ENCODE data around the gene ADGRF1.

ADGRF1 gene

GRCh38 chr6:46973029-46973428 lies 69.1 kb downstream of the ADGRF1 start:
- Histone ChIP-seq H3K27ac (ENCODE audit: low read length) (no peak overlapping the region), H3K36me3 (ENCODE audit: control insufficient read depth in 1 of 2, insufficient read depth in 2 of 2, low read length in 2 of 2) (no peaks in the 10 kb centered on the region), H3K9me3 (ENCODE audit: control insufficient read depth in 1 of 2, low read length in 2 of 2) (no peaks in the 10 kb centered on the region), H3K4me1 (ENCODE audit: control insufficient read depth in 1 of 2, insufficient read depth in 2 of 2, low read length in 2 of 2) (no peaks in the 10 kb centered on the region), H3K27me3 (ENCODE audit: low read depth, low read length) (no peaks in the 10 kb centered on the region), H3K4me3 (ENCODE audit: low read depth in 1 of 2, low read length in 2 of 2) (no peak overlapping the region)

- H3K27me3 ChIP-seq (ENCODE audit: low read depth, low read length) = no peaks in the 10 kb centered on the region
- no peaks in the 10 kb centered on the region for H3K36me3 ChIP-seq (ENCODE audit: control insufficient read depth in 1 of 2, insufficient read depth in 2 of 2, low read length in 2 of 2)
- no peak overlapping the region for H3K4me3 ChIP-seq (ENCODE audit: low read depth in 1 of 2, low read length in 2 of 2)
- no peaks in the 10 kb centered on the region for H3K4me1 ChIP-seq (ENCODE audit: control insufficient read depth in 1 of 2, insufficient read depth in 2 of 2, low read length in 2 of 2)
- no peaks in the 10 kb centered on the region for H3K9me3 ChIP-seq (ENCODE audit: control insufficient read depth in 1 of 2, low read length in 2 of 2)
- H3K27ac ChIP-seq (ENCODE audit: low read length) = no peak overlapping the region
Measured at GRCh38 chr6:46972531-46972930, 69.6 kb downstream of the ADGRF1 start.

GRCh38 chr6:46969206-46969605 lies 72.9 kb downstream of the ADGRF1 start:
- Histone ChIP-seq H3K9me3 (ENCODE audit: control insufficient read depth in 1 of 2, low read length in 2 of 2) (no peaks in the 10 kb centered on the region), H3K27ac (ENCODE audit: low read length) (no peak overlapping the region), H3K36me3 (ENCODE audit: control insufficient read depth in 1 of 2, insufficient read depth in 2 of 2, low read length in 2 of 2) (no peaks in the 10 kb centered on the region), H3K4me3 (ENCODE audit: low read depth in 1 of 2, low read length in 2 of 2) (no peak overlapping the region), H3K27me3 (ENCODE audit: low read depth, low read length) (no peaks in the 10 kb centered on the region), H3K4me1 (ENCODE audit: control insufficient read depth in 1 of 2, insufficient read depth in 2 of 2, low read length in 2 of 2) (no peaks in the 10 kb centered on the region)

DNA sequence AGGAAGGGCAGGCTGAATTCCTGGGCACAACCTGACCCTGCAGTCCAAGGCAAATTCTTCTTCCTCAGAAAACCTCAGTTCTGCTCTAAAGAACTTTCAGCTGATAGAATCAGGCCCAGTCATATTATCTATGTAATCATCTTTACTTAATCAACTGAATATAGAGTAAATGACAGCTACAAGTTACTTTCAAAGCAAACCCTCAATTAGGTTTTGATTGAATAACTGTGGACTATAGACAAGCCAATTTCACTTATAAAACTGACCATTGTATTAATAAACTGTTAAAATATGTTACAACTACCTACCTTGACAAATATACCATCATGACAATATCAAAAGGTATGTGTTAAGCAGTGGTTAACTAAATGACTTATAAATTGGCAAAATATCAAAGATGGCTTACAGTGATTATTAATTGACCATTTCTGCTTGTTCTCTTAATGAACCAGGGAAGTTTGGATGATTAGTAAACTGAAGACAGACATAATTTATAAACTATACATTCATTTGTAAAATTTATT lies 74.2 kb downstream of the ADGRF1 start:
- Histone ChIP-seq H3K4me3 (ENCODE audit: low read depth in 1 of 2, low read length in 2 of 2) (no peak overlapping the region), H3K9me3 (ENCODE audit: control insufficient read depth in 1 of 2, low read length in 2 of 2) (no peaks in the 10 kb centered on the region), H3K4me1 (ENCODE audit: control insufficient read depth in 1 of 2, insufficient read depth in 2 of 2, low read length in 2 of 2) (no peaks in the 10 kb centered on the region)

GRCh38 chr6:46964716-46965519 lies 77.2 kb downstream of the ADGRF1 start:
- no peak overlapping the region for H3K4me3 ChIP-seq (ENCODE audit: low read depth in 1 of 2, low read length in 2 of 2)
- no peaks in the 10 kb centered on the region for H3K36me3 ChIP-seq (ENCODE audit: control insufficient read depth in 1 of 2, insufficient read depth in 2 of 2, low read length in 2 of 2)
- H3K4me1 ChIP-seq (ENCODE audit: control insufficient read depth in 1 of 2, insufficient read depth in 2 of 2, low read length in 2 of 2) = no peaks in the 10 kb centered on the region
- H3K9me3 ChIP-seq (ENCODE audit: control insufficient read depth in 1 of 2, low read length in 2 of 2) = no peaks in the 10 kb centered on the region
- no peaks in the 10 kb centered on the region for H3K27me3 ChIP-seq (ENCODE audit: low read depth, low read length)
- H3K27ac ChIP-seq (ENCODE audit: low read length) = no peak overlapping the region

More for the DNA sequence above, 74.2 kb downstream of the ADGRF1 start:
- Histone ChIP-seq H3K27me3 (ENCODE audit: low read depth, low read length) (no peaks in the 10 kb centered on the region), H3K36me3 (ENCODE audit: control insufficient read depth in 1 of 2, insufficient read depth in 2 of 2, low read length in 2 of 2) (no peaks in the 10 kb centered on the region), H3K27ac (ENCODE audit: low read length) (no peak overlapping the region)

- Histone ChIP-seq H3K27ac (ENCODE audit: low read length) (no peak overlapping the region), H3K9me3 (ENCODE audit: control insufficient read depth in 1 of 2, low read length in 2 of 2) (no peaks in the 10 kb centered on the region)
Measured at GRCh38 chr6:46963626-46964025, 78.5 kb downstream of the ADGRF1 start.

GRCh38 chr6:46963039-46963438 lies 79.1 kb downstream of the ADGRF1 start:
- no peaks in the 10 kb centered on the region for H3K9me3 ChIP-seq (ENCODE audit: control insufficient read depth in 1 of 2, low read length in 2 of 2)
- H3K27ac ChIP-seq (ENCODE audit: low read length) = no peak overlapping the region
- H3K36me3 ChIP-seq (ENCODE audit: control insufficient read depth in 1 of 2, insufficient read depth in 2 of 2, low read length in 2 of 2) = no peaks in the 10 kb centered on the region
- no peaks in the 10 kb centered on the region for H3K27me3 ChIP-seq (ENCODE audit: low read depth, low read length)
- no peak overlapping the region for H3K4me3 ChIP-seq (ENCODE audit: low read depth in 1 of 2, low read length in 2 of 2)
- H3K4me1 ChIP-seq (ENCODE audit: control insufficient read depth in 1 of 2, insufficient read depth in 2 of 2, low read length in 2 of 2) = no peaks in the 10 kb centered on the region

More at GRCh38 chr6:46963626-46964025, 78.5 kb downstream of the ADGRF1 start:
- no peaks in the 10 kb centered on the region for H3K27me3 ChIP-seq (ENCODE audit: low read depth, low read length)
- H3K4me1 ChIP-seq (ENCODE audit: control insufficient read depth in 1 of 2, insufficient read depth in 2 of 2, low read length in 2 of 2) = no peaks in the 10 kb centered on the region
- H3K4me3 ChIP-seq (ENCODE audit: low read depth in 1 of 2, low read length in 2 of 2) = no peak overlapping the region
- H3K36me3 ChIP-seq (ENCODE audit: control insufficient read depth in 1 of 2, insufficient read depth in 2 of 2, low read length in 2 of 2) = no peaks in the 10 kb centered on the region

DNA sequence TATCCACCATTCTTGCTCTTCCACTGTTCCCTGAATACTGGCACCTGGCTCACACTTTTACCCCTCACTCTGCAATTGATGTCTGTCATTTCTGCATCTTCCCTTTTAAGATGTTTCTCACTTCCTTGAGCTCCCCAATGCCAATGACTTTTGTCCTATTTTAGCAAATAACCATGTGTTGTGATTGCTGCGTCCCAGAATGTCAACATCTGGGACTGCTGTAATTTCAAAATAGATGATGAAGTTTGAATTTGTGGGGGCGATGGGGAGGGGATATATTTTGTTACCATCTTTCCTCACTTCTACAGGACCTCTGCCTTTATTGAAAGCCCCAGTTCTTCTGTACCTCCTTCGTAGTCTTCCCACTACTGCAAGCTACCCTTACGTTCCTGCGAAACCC lies 80.4 kb downstream of the ADGRF1 start:
- H3K4me1 ChIP-seq (ENCODE audit: control insufficient read depth in 1 of 2, insufficient read depth in 2 of 2, low read length in 2 of 2) = no peaks in the 10 kb centered on the region
- H3K27ac ChIP-seq (ENCODE audit: low read length) = no peak overlapping the region
- no peaks in the 10 kb centered on the region for H3K36me3 ChIP-seq (ENCODE audit: control insufficient read depth in 1 of 2, insufficient read depth in 2 of 2, low read length in 2 of 2)
- H3K27me3 ChIP-seq (ENCODE audit: low read depth, low read length) = no peaks in the 10 kb centered on the region
- no peaks in the 10 kb centered on the region for H3K9me3 ChIP-seq (ENCODE audit: control insufficient read depth in 1 of 2, low read length in 2 of 2)
- no peak overlapping the region for H3K4me3 ChIP-seq (ENCODE audit: low read depth in 1 of 2, low read length in 2 of 2)

DNA sequence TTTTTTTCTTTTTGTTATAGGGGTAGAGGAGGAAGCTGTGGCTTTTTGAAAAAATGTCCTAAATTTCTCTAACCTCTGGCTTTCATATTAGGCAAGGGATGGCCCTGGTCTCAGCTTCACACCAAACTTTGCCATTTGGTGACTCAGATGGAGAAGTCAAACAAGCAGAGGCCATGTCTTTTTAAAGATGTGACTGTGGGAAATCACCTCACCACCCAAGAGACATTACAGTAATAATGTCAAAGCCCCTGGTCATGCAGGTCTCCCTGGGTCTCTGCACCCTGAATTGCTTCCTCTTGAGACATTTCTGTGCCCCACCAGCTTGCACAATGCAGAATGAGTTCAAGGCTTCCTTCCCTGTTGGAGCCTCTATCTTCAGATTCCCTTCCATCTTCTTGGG lies 80.9 kb downstream of the ADGRF1 start:
- Histone ChIP-seq H3K4me1 (ENCODE audit: control insufficient read depth in 1 of 2, insufficient read depth in 2 of 2, low read length in 2 of 2) (no peaks in the 10 kb centered on the region), H3K9me3 (ENCODE audit: control insufficient read depth in 1 of 2, low read length in 2 of 2) (no peaks in the 10 kb centered on the region), H3K4me3 (ENCODE audit: low read depth in 1 of 2, low read length in 2 of 2) (no peak overlapping the region), H3K36me3 (ENCODE audit: control insufficient read depth in 1 of 2, insufficient read depth in 2 of 2, low read length in 2 of 2) (no peaks in the 10 kb centered on the region), H3K27me3 (ENCODE audit: low read depth, low read length) (no peaks in the 10 kb centered on the region), H3K27ac (ENCODE audit: low read length) (no peak overlapping the region)

- Histone ChIP-seq H3K4me3 (ENCODE audit: low read depth in 1 of 2, low read length in 2 of 2) (no peak overlapping the region), H3K27ac (ENCODE audit: low read length) (no peak overlapping the region), H3K4me1 (ENCODE audit: control insufficient read depth in 1 of 2, insufficient read depth in 2 of 2, low read length in 2 of 2) (no peaks in the 10 kb centered on the region), H3K27me3 (ENCODE audit: low read depth, low read length) (no peaks in the 10 kb centered on the region), H3K36me3 (ENCODE audit: control insufficient read depth in 1 of 2, insufficient read depth in 2 of 2, low read length in 2 of 2) (no peaks in the 10 kb centered on the region), H3K9me3 (ENCODE audit: control insufficient read depth in 1 of 2, low read length in 2 of 2) (no peaks in the 10 kb centered on the region)
Measured at GRCh38 chr6:46959419-46959818, 82.7 kb downstream of the ADGRF1 start.

DNA sequence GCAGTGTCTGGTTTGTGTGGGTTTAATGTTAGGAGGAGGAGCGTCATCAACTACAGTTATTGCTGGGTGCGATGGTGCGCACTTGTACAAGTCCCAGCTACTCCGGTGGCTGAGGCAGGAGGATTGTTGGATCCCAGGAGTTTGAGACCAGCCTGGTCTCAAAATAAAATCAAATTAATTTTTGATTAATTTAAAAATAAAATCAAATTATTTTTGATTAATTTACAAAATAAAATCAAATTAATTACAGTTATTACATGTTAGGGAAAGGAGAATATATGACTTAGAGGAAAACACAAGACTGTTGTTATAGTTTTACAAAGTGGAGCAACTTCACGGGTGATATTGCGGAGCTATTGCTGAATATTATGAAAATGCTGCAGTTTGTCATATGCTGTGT lies 85.7 kb downstream of the ADGRF1 start:
- H3K9me3 ChIP-seq (ENCODE audit: control insufficient read depth in 1 of 2, low read length in 2 of 2) = no peaks in the 10 kb centered on the region
- no peaks in the 10 kb centered on the region for H3K4me1 ChIP-seq (ENCODE audit: control insufficient read depth in 1 of 2, insufficient read depth in 2 of 2, low read length in 2 of 2)
- H3K36me3 ChIP-seq (ENCODE audit: control insufficient read depth in 1 of 2, insufficient read depth in 2 of 2, low read length in 2 of 2) = no peaks in the 10 kb centered on the region
- no peak overlapping the region for H3K27ac ChIP-seq (ENCODE audit: low read length)
- H3K4me3 ChIP-seq (ENCODE audit: low read depth in 1 of 2, low read length in 2 of 2) = no peak overlapping the region
- no peaks in the 10 kb centered on the region for H3K27me3 ChIP-seq (ENCODE audit: low read depth, low read length)

All from muscle layer of duodenum (tissue), 2 donors.